GM21786 (cell line): ENCODE results near the gene PCSK5.

Experiments used
- ATAC-seq: cut with Tn5 transposase; IDR thresholded peaks from one replicate; pipeline ENCODE4 v1.9.1; 2021; ENCODE audit not compliant: unreplicated experiment

Gene PCSK5

DNA sequence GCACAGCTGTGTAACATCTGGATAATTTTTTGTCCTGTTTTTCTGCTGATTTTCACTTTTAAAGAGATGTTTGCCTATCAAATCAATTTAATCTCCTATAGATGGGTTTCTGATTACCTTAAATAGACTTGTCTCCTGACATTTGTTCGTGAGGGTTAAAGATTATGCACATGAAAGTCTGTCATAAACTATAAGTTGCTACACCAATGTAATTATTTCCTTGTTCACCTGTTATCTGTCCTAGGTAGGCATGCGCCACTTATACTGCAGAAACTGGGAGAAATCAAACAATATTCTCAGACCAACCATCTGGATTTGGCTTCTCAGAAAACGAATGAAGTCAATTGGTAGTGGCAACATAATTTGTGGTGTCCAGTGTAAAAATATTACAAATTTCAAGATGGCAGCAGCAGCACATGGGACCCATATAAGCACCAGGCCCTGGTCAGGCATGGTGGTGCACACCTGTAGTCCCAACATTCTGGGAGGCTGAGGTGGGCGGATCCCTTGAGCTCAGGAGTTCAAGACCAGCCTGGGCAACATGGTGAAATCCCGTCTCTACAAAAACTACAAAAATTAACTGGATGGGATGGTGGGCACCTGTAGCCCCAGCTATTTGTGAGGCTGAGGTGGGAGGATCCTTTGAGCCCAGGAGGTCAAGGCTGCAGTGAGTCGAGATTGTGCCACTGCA lies 483.5 kb downstream of the PCSK5 start:
- ATAC-seq = no peak

- ATAC-seq = no peak
Measured at GRCh38 chr9:76374783-76375559, 484.5 kb downstream of the PCSK5 start.

DNA sequence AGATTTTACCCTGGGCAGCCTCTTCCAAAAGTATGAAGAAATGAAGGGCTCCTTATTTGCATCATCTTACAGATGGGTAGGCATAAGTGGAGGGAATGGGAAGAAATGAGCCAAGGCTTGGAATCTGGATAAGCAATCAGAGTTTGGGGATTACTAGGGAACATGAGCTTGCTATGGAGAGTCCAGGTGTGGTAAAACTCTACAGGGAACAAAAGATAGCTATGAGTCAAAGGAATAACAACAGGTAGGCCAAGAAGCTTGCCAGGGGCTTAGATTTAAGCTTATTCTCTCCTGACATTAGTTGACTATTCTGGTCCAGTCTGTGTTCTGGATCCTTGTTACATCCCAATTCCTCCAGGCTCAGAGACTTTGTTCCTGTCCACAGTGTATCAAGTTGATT lies 487.3 kb downstream of the PCSK5 start:
- no peak for ATAC-seq

GRCh38 chr9:76378367-76379073 lies 488.0 kb downstream of the PCSK5 start:
- no peak for ATAC-seq

GRCh38 chr9:76379494-76379893 lies 489.0 kb downstream of the PCSK5 start:
- ATAC-seq = no peak

DNA sequence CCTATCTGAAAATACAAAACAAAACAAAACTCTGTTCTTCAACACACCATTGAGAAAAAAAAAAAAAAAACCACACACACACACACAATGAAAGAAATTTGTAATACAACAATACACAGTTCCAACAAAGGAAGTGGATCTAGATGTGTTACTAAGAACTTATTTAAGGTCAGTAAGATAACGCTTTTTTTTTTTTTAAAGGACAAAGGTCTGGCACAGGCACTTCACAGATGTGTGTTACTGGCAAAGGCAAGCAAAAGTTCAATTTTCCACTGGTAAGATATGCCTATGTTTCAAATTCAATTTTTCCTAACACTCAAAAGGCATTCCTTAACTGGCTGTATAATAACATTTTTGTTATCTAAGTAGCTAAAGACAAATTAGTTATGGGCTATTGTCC lies 500.2 kb downstream of the PCSK5 start:
- no peak for ATAC-seq

- ATAC-seq = peak; percentile 68
Measured at GRCh38 chr9:76394195-76394959, 503.9 kb downstream of the PCSK5 start, which contains the start of gene RFK. Gene RFK, minus strand, starts transcription at chr9:76394426. Its CDS starts 255 bp downstream, at chr9:76394171.

DNA sequence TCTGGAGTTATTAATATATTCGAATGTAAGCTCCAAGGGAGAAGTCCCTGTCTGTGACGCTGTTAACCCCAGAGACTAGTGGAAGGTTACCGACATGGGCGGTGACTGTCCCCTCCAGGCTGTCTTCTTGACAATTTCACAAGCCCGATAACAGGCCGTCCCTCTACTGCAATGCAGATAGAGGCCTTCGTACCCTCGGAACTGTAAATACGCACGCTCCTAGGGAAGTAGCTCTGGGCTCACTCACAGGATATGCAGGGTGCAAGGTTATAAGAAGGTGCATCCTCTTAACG lies 504.4 kb downstream of the PCSK5 start:
- ATAC-seq = peak; percentile 46

DNA sequence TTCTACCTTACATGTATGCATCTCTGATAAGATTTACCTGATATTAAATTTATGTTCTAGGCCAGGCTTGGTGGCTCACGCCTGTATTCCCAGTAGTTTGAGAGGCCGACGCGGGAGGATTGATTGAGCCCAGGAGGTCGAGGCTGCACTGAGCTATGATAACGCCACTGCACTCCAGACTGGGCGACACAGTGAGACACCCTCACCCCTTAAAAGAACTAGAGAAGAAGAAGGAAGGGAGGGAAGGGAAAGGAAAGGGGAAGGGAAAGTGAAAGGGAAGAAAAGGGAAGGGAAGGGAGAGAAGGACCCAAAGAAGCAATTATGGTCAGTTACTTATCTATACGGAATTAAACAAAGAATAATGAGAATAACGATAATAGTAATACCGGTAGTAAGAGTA lies 504.9 kb downstream of the PCSK5 start:
- no peak for ATAC-seq

DNA sequence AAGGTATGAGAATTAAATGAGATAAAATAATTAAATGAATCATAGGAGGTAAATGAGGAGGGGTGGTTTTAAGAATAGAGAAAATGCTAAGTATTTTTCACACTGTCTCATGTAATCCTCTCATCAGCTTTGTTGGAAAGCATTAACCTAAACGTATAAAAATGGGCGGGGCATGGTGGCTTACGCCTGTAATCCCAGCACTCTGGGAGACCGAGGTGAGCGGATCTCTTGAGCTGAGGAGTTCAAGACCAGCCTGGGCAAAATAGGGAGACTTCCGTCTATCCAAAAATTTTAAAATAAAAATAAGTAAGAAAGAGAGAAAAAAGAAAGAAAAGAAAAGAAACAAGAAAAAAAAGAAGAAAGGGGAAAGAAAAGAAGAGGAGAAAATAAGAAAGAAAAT lies 505.7 kb downstream of the PCSK5 start:
- ATAC-seq = no peak

- no peak for ATAC-seq
Measured at GRCh38 chr9:76396597-76396996, 506.1 kb downstream of the PCSK5 start.

DNA sequence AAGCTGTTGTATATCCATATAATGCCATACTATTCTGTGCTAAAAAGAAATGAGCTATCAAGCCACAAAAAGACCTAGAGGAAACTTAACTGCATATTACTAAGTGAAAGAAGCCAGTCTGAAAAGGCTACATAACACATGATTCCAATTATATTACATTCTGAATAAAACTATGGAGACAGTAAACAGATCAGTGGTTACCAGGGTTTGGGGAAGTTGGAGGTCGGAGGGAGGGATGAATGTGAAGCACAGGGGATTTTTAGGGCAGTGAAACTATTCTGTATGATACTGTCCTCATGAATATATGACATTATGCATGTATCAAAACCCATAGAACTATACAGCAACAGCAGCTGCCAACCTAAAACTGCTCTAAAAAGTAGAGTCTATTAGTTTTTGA lies 509.4 kb downstream of the PCSK5 start:
- ATAC-seq = no peak

- ATAC-seq = no peak
Measured at GRCh38 chr9:76400534-76401096, 510.1 kb downstream of the PCSK5 start.

DNA sequence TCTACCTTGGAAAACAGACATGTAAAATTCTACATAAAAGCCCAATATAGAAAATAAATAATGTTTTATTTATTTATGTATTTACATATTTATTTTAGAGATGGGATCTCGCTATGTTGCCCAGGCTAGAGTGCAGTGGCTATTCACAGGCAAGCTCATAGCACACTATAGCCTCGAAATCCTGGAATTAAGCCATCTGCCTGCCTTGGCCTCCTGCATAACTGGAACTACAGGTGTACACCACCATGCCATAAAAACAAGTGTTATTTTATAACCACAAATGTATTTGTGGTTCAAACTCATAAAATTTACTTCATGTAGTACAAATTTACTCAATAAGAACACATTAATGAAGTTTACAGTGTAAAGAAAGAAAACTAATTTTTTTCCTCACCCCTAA lies 510.7 kb downstream of the PCSK5 start:
- ATAC-seq = no peak

DNA sequence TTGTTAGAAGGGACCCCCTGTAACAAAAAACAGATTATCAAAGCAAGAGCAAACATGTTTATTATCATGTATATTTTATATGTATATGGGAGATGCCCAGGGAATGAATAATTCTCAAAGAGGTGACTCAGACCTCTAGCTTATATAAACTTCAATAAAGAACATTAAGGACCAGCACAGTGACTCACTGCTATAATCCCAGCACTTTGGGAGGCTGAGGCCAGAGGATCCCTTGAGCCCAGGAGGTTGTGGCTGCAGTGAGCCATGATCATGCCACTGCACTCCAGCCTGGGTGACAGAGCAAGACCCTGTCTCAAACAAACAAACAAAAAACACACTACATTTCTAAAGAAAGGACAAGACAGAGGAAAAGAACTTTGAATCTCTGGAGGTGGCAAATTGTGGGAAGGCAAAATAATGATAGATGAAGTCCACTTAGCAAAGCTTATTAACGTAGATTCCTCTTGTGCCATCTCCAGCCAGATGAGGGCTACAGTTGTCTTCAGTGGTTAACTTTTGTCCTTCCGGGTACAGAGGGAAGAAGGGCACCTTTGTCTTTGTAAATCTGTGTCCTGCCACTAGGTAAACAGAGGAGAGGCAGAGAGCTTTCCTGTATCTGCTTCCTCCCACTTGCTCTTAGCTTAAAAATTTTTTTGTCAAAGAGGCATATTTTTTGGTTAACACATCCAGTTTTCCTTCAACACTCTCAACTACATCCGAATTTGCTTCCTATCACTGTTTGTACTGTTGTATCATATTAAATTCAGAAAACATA lies 511.3 kb downstream of the PCSK5 start:
- no peak for ATAC-seq

- peak; percentile 82 for ATAC-seq
Measured at GRCh38 chr9:76403352-76403751, 512.9 kb downstream of the PCSK5 start.

DNA sequence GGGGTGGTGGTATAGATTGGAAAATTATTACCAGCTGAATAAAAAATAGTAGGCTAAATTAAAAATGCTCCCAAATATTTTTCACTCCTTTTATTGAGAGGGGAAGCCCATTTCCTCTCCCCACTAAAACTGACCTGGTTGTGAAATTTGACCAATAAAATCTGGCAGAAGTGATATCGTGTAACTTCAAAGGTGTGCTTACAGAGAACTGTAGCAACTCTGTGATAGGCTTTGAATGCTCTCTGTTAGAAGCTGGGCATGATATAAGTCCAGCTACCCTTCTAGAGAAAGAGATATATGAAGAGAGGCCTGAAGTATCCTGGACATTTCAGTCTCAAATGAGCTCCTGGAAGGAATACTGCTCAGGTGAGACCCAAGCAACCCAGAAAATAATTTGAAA lies 513.9 kb downstream of the PCSK5 start:
- ATAC-seq = no peak

DNA sequence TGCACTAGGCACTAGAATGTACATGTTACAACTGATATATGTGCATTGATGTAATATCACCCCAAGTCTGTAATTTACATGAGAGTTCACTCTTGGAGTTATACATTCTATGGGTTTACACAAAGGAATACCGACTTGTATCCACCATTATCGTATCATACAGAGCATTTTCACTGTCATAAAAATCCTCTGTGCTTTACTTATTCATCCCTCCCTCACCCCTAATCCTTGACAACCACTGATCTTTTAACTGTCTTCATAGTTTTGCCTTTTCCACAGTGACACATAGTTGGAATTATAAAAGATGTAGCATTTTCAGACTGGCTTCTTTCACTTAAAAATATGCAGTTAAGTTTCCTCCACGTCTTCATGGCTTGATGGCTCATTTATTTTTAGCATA lies 514.9 kb downstream of the PCSK5 start:
- no peak for ATAC-seq

DNA sequence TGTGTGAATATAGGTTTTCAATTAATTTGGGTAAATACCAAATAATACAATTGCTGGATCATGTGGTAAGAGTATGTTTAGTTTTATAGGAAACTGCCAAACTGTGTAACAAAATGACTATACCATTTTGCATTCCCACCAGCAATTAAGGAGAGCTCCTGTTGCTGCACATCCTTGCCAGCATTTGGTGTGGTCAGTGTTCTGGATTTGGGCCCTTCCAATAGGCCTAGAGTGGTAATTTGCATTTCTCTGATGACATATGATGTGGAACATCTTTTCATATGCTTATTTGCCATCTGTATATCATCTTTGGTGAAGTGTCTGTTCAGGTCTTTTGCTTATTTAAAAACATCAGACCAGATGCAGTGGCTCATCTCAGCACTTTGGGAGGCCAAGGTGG lies 515.4 kb downstream of the PCSK5 start:
- no peak for ATAC-seq
